Central memory CD8-positive, alpha-beta T cell (primary cell): ENCODE results near the gene ABHD12B.

ENCODE experiments used
- ATAC-seq: fragments of 150-1000 bp; cut with Tn5 transposase; replicated peaks from 2 replicates; pipeline ENCODE4 v1.10.0; 2022; ENCODE audit warnings: mild to moderate bottlenecking, moderate FRiP score, moderate number of reproducible peaks; ENCODE audit not compliant: poor library complexity, severe bottlenecking; ENCODE audit errors: extremely low read depth
- DNase-seq, 2 donors: peaks; one replicate each; pipeline ENCODE4 v3.0.0; 2021; ENCODE audit warnings: low spot score in 2 of 2
- H3K27ac Mint-ChIP-seq: one replicate; pipeline ENCODE4 v1.8.0; 2022; ENCODE audit warnings: low read depth, mild to moderate bottlenecking, moderate library complexity, mixed read lengths
- H3K27me3 Mint-ChIP-seq: one replicate; pipeline ENCODE4 v1.8.0; 2022; ENCODE audit warnings: mixed read lengths
- H3K36me3 Mint-ChIP-seq: one replicate; pipeline ENCODE4 v1.8.0; 2022; ENCODE audit warnings: mild to moderate bottlenecking, moderate library complexity, mixed read lengths; ENCODE audit not compliant: insufficient read depth
- H3K4me1 Mint-ChIP-seq: one replicate; pipeline ENCODE4 v1.8.0; 2022; ENCODE audit warnings: mixed read lengths
- H3K4me3 Mint-ChIP-seq: one replicate; pipeline ENCODE4 v1.8.0; 2022; ENCODE audit warnings: mild to moderate bottlenecking, moderate library complexity, mixed read lengths
- H3K9me3 Mint-ChIP-seq: one replicate; pipeline ENCODE4 v1.8.0; 2022; ENCODE audit warnings: mixed read lengths

ABHD12B gene

GRCh38 chr14:50831726-50832168, 40.1 kb upstream of the ABHD12B start:
- ATAC-seq (no peak), DNase-seq (no peak)
- peaks cover 21% of the 10 kb centered on the region for H3K36me3 Mint-ChIP-seq
- H3K27ac Mint-ChIP-seq, result peak overlapping the region; percentile 94
- H3K9me3 Mint-ChIP-seq, result no peaks in the 10 kb centered on the region
- H3K4me3 Mint-ChIP-seq, result peak overlapping the region; percentile 92
- no peaks in the 10 kb centered on the region for H3K27me3 Mint-ChIP-seq
- peaks cover 61% of the 10 kb centered on the region for H3K4me1 Mint-ChIP-seq

- Mint-ChIP-seq H3K27ac (no peak overlapping the region), H3K9me3 (no peaks in the 10 kb centered on the region), H3K36me3 (peaks cover 17% of the 10 kb centered on the region), H3K27me3 (no peaks in the 10 kb centered on the region), H3K4me3 (peak overlapping the region; percentile 92), H3K4me1 (peaks cover 51% of the 10 kb centered on the region)
- DNase-seq, result no peak
- no peak for ATAC-seq
Observed at GRCh38 chr14:50832935-50833630, 38.8 kb upstream of the ABHD12B start.

GRCh38 chr14:50834802-50835276, 37.0 kb upstream of the ABHD12B start:
- Mint-ChIP-seq H3K9me3 (no peaks in the 10 kb centered on the region), H3K36me3 (peaks cover 11% of the 10 kb centered on the region), H3K4me1 (peaks cover 42% of the 10 kb centered on the region), H3K27me3 (no peaks in the 10 kb centered on the region), H3K4me3 (peak overlapping the region; percentile 5), H3K27ac (no peak overlapping the region)
- ATAC-seq (no peak), DNase-seq (no peak)

- H3K27me3 Mint-ChIP-seq, result no peaks in the 10 kb centered on the region
- ATAC-seq (no peak), DNase-seq (no peak)
- H3K27ac Mint-ChIP-seq, result no peak overlapping the region
- H3K4me3 Mint-ChIP-seq, result peak overlapping the region; percentile 5
- H3K4me1 Mint-ChIP-seq, result peaks cover 38% of the 10 kb centered on the region
- H3K36me3 Mint-ChIP-seq, result peaks cover 7% of the 10 kb centered on the region
- no peaks in the 10 kb centered on the region for H3K9me3 Mint-ChIP-seq
Observed at GRCh38 chr14:50835280-50835679, 36.6 kb upstream of the ABHD12B start.

GRCh38 chr14:50836515-50836914, 35.3 kb upstream of the ABHD12B start:
- H3K4me3 Mint-ChIP-seq, result no peak overlapping the region
- peaks cover 3% of the 10 kb centered on the region for H3K36me3 Mint-ChIP-seq
- H3K4me1 Mint-ChIP-seq, result peaks cover 36% of the 10 kb centered on the region
- DNase-seq (no peak), ATAC-seq (no peak)
- H3K27ac Mint-ChIP-seq, result no peak overlapping the region
- H3K9me3 Mint-ChIP-seq, result no peaks in the 10 kb centered on the region
- no peaks in the 10 kb centered on the region for H3K27me3 Mint-ChIP-seq

- Mint-ChIP-seq H3K4me1 (peaks cover 29% of the 10 kb centered on the region), H3K4me3 (no peak overlapping the region), H3K27ac (no peak overlapping the region), H3K36me3 (peaks cover 1% of the 10 kb centered on the region), H3K9me3 (no peaks in the 10 kb centered on the region), H3K27me3 (no peaks in the 10 kb centered on the region)
- no peak for ATAC-seq
- DNase-seq, result no peak
Observed at GRCh38 chr14:50837271-50837670, 34.6 kb upstream of the ABHD12B start.

GRCh38 chr14:50837850-50838470, 33.9 kb upstream of the ABHD12B start:
- Mint-ChIP-seq H3K9me3 (no peaks in the 10 kb centered on the region), H3K4me3 (no peak overlapping the region), H3K27ac (no peak overlapping the region), H3K36me3 (peaks cover 1% of the 10 kb centered on the region), H3K4me1 (peaks cover 24% of the 10 kb centered on the region), H3K27me3 (no peaks in the 10 kb centered on the region)
- DNase-seq (no peak), ATAC-seq (no peak)

- DNase-seq (no peak), ATAC-seq (no peak)
- H3K27ac Mint-ChIP-seq, result no peak overlapping the region
- peaks cover 23% of the 10 kb centered on the region for H3K4me1 Mint-ChIP-seq
- H3K36me3 Mint-ChIP-seq, result peaks cover 1% of the 10 kb centered on the region
- H3K27me3 Mint-ChIP-seq, result no peaks in the 10 kb centered on the region
- H3K4me3 Mint-ChIP-seq, result no peak overlapping the region
- no peaks in the 10 kb centered on the region for H3K9me3 Mint-ChIP-seq
Observed at GRCh38 chr14:50839048-50839447, 32.8 kb upstream of the ABHD12B start.

GRCh38 chr14:50839691-50840090, 32.2 kb upstream of the ABHD12B start:
- Mint-ChIP-seq H3K4me3 (no peak overlapping the region), H3K27ac (no peak overlapping the region), H3K36me3 (peaks cover 1% of the 10 kb centered on the region), H3K4me1 (peaks cover 18% of the 10 kb centered on the region), H3K27me3 (no peaks in the 10 kb centered on the region), H3K9me3 (no peaks in the 10 kb centered on the region)
- ATAC-seq (no peak), DNase-seq (no peak)

GRCh38 chr14:50844391-50844790, 27.5 kb upstream of the ABHD12B start:
- no peak overlapping the region for H3K4me3 Mint-ChIP-seq

GRCh38 chr14:50845166-50845565, 26.7 kb upstream of the ABHD12B start:
- Mint-ChIP-seq H3K9me3 (no peaks in the 10 kb centered on the region), H3K27ac (no peak overlapping the region), H3K4me1 (no peaks in the 10 kb centered on the region), H3K4me3 (no peak overlapping the region), H3K27me3 (no peaks in the 10 kb centered on the region), H3K36me3 (peaks cover 1% of the 10 kb centered on the region)
- no peak for ATAC-seq
- DNase-seq, result no peak

More at GRCh38 chr14:50844391-50844790, 27.5 kb upstream of the ABHD12B start:
- Mint-ChIP-seq H3K9me3 (no peaks in the 10 kb centered on the region), H3K4me1 (no peaks in the 10 kb centered on the region), H3K27ac (no peak overlapping the region), H3K27me3 (no peaks in the 10 kb centered on the region), H3K36me3 (peaks cover 1% of the 10 kb centered on the region)
- DNase-seq (no peak), ATAC-seq (no peak)

GRCh38 chr14:50846226-50846880, 25.5 kb upstream of the ABHD12B start:
- H3K36me3 Mint-ChIP-seq, result peaks cover 1% of the 10 kb centered on the region
- ATAC-seq, result no peak
- DNase-seq, result no peak

GRCh38 chr14:50853891-50854290, 18.0 kb upstream of the ABHD12B start:
- Mint-ChIP-seq H3K27me3 (no peaks in the 10 kb centered on the region), H3K4me1 (no peaks in the 10 kb centered on the region), H3K36me3 (no peaks in the 10 kb centered on the region), H3K4me3 (no peak overlapping the region), H3K9me3 (no peaks in the 10 kb centered on the region), H3K27ac (no peak overlapping the region)
- ATAC-seq (no peak), DNase-seq (no peak)

More at GRCh38 chr14:50846226-50846880, 25.5 kb upstream of the ABHD12B start:
- Mint-ChIP-seq H3K27ac (no peak overlapping the region), H3K4me1 (no peaks in the 10 kb centered on the region), H3K9me3 (no peaks in the 10 kb centered on the region), H3K4me3 (no peak overlapping the region), H3K27me3 (no peaks in the 10 kb centered on the region)
